ENCODE data around the gene MYO3B.
A peak's percentile ranks its signal among the peaks of the same experiment; 100 is the strongest.
"Not testable (repeated sequence)": the region's sequence is repeated elsewhere in the genome, so short reads cannot be mapped to it uniquely, and the experiment has no call there.

MYO3B gene

DNA sequence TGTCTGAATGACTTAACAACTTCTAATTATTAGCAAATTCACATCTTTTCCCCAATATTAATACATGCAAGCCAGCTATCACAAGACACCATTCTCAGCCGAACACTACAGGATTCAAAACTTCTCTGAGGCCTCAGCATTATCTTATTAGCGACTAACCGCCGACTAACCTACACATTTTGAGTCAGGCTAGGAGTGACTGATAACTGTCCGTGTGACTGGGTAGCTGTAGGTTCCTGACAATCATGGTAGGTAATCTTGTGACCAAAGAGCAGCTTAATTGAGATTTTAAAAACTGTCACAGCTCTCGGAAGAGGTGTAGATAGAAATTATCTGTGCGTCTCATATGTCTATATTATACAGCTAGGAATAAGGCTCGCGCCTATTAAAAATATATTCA, 493.1 kb downstream of the MYO3B start:
- DNase-seq: no peak

DNA sequence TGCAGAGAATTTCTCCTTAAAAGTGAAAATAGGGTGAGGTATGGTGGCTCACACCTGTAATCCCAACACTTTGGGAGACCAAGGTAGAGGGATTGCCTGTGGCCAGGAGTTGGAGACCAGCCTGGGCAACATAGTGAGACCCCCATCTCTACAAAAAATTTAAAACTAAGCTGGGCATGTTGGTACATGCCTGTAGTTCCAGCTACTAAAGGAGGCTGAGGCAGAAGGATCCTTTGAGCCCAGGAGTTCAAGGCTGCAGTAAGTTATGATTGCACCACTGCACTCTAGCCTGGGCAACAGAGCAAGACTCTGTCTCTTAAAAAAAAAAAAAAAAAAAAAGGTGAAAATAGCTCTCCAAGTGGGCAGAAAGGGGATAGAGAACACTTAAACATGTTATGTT, 496.3 kb downstream of the MYO3B start:
- not testable (repeated sequence) for DNase-seq

DNA sequence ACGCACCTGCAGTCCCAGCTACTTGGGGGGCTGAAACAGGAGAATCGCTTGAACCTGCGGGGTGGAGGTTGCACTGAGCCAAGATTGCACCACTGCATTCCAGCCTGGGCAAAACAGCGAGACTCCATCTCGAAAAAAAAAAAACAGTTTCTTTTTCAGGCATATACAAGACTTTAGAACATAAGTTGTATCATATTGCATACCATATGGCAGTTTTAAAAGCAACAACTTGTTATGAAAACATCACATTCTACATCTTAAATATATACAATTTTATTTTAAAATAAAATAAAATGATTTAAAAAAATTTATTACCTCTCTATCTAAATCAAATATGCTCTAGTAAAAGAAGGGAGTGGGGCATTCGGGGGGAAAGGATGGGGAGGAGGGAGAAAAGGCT, 497.8 kb downstream of the MYO3B start:
- DNase-seq: no peak

DNA sequence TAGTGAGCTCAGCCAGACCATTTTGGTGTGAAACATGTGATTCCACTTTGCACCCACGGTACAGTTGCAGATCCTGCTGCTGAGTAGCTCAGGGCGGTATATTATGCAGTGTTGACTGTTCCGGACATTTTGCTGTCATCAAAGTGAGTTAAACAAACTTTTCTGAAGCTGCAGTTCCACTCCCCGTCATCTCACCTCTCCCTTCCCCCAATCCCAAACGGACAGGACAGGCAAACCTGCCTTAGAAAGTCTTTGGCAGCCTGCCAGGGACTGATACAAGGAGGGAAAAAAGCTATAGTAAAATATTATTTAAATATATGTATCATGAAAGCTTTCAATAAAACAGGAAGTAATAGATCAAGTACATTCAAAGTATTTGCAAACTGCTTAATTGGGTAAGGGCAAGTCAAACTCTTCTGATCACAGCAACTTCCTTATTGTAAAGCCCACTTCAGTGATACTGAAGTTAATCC, 501.7 kb downstream of the MYO3B start:
- peak; percentile 49 for DNase-seq

DNA sequence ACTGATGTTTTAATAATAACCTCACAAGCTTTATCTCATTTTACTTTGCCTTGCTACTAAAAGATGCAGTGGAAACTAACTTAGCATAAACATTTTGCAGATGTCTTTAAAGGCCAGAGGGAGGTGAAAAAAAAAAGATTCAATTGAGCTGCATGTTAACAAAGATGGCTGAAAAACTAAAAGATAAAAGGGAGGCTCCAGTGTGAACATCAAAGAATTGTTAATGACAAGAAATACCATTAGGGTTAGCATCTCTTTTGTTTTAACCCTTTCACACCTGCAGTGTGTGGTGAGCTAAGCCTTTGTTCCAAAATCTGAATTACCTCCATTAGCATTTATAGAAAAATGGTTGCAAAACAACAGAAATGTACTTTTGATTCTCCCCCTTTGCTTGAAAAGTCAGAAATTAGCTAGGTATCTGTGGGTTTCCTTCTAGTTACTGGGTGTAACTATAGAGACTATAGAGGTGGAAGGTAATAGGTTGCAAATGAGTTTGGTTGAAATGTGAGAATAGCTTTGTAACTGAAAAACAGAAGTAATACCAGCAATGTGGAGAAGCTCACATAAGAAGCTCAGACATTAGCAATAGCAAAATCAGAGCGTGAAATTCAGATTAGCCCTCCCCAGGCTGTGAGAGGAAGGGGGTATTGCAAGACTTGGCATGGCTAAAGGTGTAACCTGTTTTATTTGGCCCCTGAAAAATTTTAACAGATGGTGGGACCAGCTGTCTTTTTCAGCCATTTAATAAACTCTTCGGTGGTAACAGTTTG, 502.4 kb downstream of the MYO3B start:
- peak; percentile 52 for DNase-seq

DNA sequence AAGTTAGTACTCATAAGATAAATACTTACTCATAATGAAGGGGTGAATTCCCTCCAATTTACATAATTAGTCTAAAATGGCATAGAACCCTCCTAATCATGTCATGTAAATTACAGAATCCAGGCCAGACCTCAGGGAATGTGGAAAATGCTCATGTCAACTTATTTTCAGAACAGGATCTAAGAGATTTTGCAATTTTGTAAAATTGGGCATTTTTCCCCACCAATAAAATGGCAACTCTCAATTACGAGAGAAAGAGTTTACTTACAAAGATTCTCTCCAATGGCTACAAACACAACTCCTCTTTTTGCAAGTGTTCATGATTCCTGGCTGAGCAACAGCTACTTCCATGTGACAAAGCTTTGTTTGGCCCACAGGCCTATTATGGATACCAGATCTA, 503.4 kb downstream of the MYO3B start:
- DNase-seq: peak; percentile 12

DNA sequence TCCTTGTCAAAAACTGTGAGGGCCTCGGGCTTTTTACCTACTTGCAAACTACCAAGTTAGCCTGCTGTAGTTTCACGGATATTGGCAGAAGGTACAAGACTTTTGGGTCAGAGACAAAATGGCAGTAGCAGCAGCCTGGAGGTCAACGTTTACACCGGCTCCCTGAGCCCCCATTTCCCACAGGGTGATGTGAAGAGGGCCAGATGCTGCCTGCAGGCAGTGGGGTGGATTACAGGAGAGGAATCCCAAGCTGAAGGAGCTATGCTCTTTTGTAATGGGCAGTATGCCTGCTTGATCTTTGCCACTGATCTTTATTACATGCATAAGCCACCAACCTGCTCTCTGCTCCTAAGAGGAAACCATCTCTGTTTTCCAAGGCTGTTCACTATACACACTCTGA, 507.6 kb downstream of the MYO3B start:
- peak; percentile 18 for DNase-seq

DNA sequence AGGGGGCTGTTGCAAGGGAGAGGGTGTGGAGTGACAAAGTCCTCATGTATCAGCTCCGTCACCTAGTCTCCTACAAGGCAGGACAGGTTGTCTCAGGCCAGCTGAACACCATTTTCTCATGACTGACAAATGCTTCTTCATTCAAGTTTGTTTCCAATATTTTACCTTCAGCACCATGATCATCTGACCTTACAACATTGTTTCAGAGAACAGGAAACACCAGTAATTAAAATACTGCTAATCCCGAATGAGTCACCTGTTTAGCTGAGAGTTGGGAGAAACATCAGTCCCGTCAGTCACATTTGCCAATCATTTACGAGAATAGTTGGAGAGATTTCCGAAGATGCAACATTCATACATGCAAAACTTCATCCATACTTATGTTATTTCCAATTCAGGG, 511.5 kb downstream of the MYO3B start:
- DNase-seq: no peak

DNA sequence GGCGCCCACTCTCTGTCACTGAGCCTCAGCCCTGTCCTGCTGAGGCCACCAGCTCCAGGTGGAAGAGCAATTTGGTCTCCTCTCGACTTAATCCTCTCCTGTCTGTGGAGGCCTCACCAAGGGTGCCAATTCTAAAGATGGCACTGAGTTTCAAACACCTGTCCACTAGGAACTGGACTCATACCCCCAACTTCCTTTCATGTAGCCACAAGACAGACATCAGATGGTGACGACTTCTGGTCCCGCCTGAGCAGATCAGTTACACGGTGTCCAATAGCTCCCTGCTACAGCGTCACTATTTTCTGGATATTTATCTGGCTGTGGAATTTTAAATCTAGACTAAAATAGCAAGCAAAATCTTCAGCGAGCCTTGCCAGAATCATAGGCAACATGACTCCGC, 512.7 kb downstream of the MYO3B start:
- no peak for DNase-seq

DNA sequence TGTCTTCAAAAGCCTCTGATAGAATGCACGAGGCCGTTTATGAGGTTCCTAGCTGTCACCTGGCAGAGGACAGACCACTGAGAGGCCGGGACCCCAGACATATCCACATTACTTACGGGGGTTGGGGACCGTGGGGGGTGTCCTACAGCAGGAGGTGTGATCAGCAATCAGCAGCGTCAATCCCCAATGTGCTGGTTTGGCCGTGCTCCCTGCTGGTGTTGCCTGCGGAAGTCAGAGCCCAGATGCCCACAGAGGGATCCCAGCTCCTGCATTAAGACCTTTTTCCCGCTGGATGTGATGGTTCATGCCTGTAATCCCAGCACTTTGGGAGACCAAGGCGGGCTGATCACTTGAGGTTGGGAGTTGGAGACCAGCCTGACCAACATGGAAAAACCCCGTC, 516.4 kb downstream of the MYO3B start:
- DNase-seq: no peak

DNA sequence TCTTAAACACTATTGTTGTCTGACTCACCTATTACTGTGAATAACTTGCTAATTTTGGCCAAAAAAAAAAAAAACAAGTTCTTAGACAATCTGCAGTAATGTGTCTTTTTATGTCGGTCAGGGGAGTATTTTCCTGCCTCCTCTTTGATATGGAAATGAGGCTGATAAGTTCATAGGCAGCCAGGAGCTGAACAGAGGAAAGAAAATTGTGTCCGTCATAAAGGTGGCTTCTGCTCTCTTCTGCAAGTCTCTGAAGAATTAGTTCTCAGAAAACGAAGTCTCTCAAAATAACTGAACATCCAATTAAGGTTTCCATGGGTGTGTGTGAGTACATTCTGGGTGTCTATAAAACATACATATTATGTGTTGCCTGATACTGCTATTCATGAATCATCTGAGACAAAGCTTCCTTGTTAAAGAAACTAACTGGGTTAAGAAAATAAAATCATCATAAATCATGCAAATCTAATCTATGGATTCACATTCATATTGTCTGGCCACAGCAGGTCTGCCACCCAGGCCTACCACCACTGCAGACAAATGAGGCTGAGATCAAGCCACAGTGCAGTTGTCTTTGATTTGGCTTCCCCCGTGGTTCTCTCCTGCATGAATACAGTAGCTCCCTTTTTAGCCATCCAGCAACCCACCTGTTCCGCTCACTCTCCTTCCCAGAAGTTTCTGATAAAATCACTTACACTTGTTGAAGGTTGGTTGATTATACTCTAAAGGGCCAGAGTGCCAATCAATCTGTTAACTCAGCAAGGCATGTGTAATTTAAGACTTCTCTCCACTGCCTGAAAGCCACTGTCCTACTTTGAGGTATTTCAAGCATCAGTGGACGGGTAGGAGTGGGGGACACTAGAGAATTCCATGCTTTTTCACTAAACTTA, 517.8 kb downstream of the MYO3B start:
- peak; percentile 9 for DNase-seq

DNA sequence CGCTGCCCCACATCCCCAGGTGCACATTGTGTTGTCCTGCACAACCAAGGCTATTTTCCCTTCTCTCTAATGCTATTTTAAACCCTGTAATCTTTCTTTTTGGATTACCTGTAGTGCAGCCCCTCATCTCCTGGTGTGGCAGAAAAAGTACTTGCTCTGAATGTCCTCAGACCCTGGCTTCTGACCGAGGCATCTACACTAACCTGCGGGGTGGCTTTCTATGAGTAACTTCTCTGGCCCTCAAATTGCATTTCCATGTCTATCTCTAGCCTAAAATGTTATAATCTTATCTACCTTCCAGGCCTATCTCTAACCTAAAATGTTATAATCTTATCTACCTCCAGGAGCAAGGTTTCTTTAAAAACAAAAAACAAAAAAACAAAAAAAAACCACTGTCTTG, 519.0 kb downstream of the MYO3B start:
- no peak for DNase-seq

DNA sequence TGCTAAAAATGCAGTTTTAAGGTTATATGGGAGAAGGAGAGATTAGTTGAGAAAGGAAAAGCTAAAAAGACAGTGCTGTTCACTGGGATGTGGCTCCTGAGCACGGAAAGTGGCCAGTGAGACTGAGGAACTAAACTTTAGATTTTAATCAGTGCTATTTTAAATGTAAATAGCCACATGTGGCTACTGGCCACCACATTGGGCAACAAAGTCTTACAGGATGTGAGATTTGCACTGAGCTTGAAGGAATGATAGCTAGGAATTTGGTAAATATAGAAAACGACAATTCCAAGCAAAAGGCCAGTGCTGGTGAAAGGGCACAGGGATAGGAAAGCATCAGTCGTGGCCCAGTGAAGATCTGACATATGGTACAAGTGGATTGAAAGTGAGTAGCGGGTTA, 523.1 kb downstream of the MYO3B start:
- DNase-seq: no peak

DNA sequence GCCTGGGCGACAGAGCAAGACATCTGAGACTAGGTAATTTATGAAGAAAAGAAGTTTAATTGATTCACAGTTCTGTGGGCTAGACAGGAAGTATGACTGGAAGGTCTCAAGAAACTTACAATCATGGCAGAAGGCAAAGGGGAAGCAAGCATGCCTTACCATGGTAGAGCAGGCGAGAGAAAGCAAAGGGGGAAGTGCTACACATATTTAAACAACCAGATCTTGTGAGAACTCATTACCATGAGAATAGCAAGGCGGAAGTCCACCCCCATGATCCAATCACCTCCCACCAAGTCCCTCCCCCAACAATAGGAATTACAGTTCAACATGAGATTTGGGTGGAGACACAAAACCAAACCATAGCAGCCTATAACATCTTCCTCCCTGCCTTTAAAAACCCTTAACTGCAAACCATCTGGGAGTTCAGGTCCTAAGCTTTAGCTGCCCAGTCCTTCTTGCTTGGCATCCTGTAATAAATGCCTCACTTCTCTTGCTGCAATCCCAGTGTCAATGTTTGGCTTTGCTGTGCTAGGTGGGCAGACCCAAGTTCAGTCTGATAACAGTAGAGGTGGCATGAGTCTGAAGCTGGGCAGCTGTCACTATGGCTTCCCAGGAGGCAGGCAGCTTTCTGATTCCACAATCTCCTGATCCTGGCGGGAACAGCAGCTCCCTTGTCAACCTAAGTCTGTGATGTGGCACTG, 526.0 kb downstream of the MYO3B start:
- no peak for DNase-seq

Measured in NCI-H69 (cell line).